DMS114 treated with DMSO at 0.1 percent for 48 hours (cell line): Measurements from ENCODE around the gene RNF121.

ENCODE experiments used
- DNase-seq: peaks from one replicate; lab custom pipeline; 2025; ENCODE audit not compliant: unreplicated experiment; lab: John Stamatoyannopoulos, UW

The RNF121 gene

DNA sequence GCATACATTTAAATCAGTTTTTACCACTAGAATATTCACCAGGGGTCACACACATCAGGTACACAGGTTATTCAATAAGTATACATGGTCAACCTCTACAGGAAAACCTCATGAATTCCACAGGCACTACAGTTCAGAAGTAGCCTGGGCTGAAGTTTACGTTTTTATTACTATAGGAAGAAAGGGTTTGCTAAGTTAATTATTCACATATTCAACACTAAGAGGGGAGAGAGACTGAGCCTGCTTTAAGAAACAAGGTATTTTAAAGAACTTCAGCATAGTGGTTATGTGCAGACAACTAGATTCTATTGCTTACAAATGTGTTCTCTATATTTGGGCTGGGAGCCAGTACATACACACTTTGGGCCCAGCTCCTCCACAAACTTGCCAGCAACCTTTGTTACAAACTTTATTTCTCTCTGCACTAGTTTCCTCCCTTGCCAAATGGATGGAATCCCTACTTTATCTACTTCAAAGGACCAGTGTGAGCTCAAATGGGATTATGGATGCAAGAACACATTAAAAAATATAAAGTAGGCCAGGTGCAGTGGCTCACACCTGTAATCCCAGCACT lies 101.7 kb downstream of the RNF121 start:
- DNase-seq: no peak

DNA sequence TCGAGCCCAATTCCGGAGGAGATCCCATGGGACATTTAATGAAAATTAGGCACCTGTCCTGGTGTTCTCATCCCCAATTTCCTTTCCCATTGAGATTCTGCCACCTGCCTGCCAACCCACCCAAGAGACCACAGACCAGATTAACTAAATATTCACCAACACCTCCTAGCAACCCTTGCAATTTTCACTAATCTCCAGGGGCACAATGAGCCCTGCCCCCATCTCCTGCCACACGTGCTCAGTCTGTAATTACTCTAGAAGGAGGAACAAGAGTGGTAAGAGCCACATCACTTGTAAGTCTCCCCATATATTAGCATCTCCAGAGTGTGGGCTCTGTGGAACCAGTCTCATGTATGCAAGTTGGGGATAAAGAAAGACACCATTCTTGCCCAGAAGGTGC lies 107.8 kb downstream of the RNF121 start:
- DNase-seq: no peak

DNA sequence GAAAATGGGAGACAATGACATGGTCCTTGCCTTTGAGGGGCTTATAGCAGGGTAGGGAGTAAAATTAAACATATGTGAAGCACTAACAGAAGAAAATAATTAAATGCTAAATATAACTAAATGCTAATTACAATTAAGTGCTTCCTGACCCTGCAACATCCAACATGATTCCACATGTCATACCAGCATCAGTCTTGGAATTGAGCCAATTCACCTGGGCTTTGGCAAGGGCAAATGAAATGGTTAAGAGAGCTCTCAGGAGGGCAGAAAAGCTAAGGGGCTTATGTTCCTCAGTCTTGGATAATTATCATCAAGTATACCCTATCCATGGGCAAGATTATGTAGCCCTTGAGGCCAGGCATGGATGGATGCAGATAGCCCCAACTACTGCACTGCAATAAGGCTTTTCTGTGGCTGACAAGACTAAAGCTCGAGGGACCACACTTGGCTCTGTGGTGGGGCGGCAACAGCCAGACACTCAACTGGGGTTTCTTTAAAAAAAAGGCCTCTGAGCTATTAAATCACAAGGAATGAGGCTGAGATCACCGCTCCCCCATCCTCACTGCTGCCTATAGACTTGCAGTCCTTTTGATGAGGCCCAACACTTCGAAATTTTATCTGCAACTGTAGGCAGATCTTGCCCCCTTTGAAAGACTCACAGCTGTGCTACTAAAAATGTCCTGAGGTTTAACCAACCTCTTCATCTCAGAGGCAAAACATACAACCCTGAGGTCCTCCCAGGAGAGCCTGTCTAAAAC lies 108.9 kb downstream of the RNF121 start:
- no peak for DNase-seq

DNA sequence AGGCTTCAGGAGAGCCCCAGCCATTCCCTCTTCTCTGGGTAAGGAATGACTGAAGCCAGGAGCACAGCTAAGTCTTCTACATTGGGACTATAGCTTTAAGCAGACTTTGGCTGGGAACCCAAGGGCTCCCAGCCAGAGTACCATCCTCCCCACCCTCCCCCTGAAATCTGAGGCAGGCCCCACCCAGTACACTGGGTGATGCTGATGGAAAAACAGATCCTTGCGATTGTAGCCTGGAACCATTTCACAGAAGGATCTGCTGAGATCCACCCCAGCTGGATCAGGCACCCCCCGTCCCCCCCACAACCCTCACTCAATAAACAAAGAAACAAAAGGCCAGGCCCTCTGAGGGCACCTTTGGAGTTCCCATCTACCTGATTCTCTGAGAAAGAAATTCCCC lies 109.6 kb downstream of the RNF121 start:
- no peak for DNase-seq

DNA sequence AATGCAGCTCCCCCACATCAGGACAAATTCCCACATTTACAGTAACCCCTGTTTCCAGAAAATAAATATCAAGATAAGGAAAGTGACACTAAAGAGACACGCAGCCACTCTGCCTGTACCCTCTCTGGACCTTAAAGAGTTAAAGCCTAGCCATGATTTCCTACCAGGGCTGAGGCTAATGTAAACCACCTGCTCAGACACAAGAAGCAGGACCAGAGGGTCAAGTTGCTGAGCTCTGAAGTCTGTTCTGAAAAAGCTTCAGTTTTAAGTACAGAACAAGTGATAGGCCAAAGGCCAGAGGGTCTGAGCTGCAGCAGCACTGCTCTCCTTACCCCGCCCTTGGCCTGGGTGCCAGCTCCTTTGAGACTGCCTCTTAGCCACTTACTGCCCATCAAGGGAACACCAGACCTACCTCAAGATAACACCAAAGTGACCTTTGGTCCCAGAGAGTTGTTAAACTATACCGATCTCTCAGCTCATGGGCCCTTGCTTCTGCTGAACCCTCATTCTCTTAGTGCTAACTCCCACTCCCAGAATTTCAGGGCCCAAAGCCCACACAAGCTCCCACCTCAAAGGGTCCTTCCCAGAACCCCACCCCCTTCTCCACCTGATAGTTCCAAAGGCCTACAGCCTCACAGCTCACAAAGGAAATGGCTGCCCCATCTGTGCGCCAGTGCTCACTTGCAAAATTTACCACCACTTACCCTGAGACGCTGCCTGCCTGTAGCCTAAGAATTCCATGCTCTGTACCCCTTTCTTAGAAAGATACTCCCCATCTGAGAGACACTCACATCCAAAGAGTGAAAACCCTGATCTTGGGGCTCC lies 110.4 kb downstream of the RNF121 start:
- DNase-seq: no peak

DNA sequence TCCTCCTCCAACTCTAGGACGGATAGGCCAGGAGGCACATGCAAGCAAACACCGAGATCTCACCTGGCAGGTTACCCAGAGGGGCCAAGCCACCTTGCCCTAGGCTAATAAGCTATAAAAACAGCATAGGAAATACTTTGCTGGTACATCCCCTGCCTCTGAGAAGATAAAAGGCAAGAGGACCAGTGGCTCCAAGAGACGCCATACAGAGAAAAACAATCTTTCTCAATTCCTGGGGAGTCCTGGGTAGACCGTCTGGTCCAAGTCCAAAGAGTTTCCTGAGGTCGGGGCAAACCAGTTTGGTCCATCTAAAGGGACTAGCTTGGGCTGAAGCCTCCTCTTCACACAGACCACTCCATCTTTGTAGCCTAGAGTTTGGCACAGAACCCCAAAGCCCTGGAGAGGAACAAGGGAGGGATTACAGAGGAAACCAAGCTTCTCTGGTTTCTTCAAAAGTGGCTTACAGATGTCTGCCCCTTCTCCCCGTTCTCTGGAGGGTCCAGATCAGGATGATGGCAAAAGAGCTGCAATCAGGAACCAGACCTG lies 111.1 kb downstream of the RNF121 start:
- no peak for DNase-seq

DNA sequence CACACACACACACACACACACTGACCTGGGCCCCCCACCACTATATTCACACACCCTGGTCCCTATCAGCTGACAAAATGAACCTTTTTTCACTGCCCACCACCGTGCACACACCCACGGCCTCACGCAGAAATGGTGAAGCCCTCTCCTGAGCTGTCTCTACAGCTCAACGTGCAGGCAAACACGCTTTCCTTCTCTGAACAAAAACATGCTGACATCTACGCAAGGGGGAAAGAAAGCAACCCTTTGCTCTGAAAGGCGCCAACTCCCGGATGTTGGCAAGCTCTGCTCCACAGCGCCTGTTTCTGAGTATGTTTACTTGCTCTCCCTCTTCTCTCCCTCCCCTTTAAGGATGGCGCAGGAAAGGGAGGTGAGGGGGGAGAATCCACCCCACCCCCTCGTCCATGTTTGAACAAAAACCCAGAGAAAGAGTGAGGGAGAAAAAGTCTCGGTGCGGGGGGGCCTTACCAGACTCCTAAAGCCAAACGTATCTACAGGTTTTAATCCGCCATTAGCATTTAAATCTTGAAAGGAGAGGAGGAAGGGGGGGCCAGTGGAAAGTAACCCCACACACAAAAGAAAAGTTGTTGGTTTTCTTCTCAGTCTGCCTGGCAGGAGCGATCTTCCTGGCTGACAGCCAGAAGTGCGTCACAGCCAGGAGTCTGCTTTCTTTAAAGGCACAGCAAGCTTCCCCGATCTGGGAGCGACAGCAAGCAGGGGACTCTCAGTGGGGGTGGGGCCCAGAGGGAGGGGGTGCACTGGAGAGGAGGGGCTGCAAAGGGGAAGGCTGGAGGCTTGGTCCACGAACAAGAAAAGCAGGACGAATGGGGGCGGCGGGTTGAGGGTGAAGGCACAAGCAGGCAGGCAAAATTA lies 111.9 kb downstream of the RNF121 start:
- DNase-seq: peak; percentile 48

DNA sequence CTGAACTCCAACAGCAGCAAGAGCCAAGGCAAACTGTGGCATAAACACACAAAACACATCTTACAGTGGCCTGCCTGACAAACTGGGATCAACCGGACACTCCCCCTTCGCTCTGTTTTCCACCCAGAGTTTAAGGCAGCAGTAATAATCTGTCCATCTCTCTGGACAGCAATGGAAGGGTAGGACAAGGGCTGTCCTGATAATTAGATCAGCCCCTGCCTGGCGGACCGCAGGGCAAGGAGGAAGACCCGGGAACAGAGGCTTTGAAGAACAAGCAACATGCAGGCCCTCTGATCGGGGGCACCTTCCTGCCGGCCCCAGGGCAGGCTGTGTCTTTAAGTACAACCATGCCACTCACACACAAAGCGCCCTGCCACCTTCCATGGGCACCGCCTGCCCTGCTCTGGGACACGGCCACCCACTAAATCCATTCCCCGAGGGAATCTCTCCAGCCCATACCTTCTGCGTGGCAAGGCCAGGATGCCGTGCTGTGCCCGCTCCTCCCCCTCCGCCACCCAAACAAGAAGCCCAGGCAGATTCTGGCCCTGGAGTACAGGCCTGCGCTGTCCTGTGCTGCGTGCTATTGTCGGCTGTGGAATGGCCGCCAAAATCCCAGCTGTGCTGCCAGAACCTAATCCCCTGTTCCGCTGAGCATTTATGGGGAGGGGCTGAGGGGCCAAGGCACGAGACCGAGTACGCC lies 112.7 kb downstream of the RNF121 start:
- peak; percentile 14 for DNase-seq

DNA sequence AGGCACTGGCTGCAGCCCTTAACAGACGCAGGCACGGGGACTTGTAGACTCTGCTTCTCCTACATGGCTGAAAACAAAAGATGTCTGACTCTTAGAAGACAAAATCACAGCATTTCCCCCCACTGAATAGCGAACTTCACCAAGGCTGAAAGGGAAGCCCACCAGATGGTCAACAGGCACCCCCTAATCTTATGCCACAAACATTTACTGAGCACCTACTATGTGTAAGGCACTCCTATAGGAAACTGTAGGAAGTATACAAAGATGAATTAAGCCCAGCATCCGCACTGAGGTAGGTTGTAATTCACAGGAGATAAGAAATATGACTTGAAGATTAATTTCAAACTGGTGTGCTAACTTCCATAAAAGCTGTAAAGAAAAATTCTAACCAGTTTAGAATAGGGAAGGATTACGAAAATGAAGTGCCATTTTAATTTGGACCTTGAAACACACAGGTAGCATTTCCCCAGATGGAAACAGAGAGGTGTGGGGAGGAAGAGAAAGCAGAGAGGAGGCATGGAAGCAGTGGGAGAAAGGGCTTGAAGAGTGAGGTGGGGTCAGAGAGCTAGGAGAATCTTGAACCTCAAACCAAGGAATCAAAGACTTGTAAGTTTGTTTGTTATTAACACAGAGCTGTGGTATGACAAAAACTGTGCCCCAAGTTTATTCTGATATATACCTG lies 113.4 kb downstream of the RNF121 start:
- DNase-seq: no peak

DNA sequence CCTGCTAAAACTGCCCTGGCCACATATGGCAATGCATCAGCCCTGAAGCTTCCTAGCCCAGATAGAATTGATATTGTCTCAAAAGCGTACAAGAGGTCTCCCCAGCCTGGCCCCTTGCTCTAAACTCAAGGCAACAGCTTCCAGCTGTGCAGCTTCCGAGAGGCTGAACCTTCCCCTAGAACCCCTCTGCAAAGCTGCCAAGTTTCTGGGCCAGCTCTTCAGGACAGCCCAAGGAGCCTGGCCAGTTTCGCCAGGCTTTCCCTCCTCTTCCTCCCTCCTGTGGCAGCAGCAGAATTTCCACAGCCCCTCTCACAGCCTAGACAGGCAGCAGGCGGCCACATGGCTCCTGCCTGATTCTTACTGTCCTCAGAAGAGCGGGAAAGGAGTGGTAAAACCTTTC lies 117.0 kb downstream of the RNF121 start:
- no peak for DNase-seq
